ENCODE measurements around the gene SYCE3. TPM values are rescaled to one million over a fixed set of nuclear protein-coding genes. Genes with fewer than 3 reads are reported as not detected.

SYCE3 gene
- total RNA-seq, 1 experiment from 2014 or later: 1.3 TPM

DNA sequence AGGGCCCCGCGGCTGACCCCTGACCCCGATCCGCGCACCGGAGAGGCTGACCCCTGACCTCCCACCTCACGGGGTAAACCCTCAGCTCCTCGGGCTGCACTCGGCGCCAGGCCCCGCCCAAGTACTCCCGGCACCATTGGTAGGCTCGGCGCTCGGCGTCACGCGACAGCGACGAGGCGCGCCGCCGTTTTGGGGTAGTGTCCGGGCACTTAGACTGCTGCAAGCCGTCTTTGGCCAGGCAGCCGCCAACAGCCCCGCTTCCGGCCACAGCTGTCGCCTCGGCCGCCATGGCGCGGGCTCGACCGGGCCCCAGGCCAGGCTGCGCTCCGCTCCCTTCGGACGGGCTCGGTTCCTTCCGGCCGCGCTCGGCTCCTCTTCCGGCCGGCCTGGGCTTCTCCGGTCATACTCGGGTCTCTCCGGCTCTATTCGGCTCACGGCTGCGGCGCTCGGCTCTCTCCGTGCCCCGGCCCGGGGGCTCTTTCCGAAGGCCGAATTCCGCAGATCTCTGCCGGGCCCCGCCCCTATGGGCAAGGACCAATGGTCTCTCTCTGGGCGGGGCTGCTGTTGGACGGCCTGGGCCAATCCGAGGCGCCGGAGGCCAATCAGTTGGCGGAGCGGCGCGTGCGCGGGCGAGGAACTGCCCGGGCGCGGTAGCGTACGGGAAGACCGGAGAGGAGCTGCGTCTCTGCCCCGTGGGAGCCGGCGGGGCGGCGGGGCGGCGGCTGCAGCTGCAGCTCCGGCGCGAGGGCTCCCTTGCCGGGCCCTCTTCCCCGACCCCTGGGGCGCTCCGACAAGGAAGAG lies 20.0 kb upstream of the SYCE3 start, which contains the start of gene CHKB:
TSS of gene CHKB (minus strand) at position 357 of the 801 bp plus-strand sequence. CDS start at position 289, 68 bp downstream.
- H3K4me3 ChIP-seq (ENCODE audit: low read length): peak within 1 kb of the TSS; percentile 77
- H3K4me1 ChIP-seq (ENCODE audit: insufficient read depth, low read length): peaks cover 5% of the 10 kb centered on the region
- peak within 1 kb of the TSS; percentile 97 for H3K9ac ChIP-seq (ENCODE audit: low read length)
- ATAC-seq (peak; percentile 95), DNase-seq (peak; percentile 96)
- H3K9me3 ChIP-seq (ENCODE audit: low read length): no peaks in the 10 kb centered on the region
- CTCF ChIA-PET: interaction anchor here (0.6 kb wide), 1 partner anchor 36 kb away, joined by 3 read pairs; no protein-coding TSS in a partner anchor
- no peak for TF ChIP-seq EZH2 (IDR thresholded peaks at IDR 0.05; ENCODE audit: low read length, unreplicated experiment)
- TF ChIP-seq EZH2phosphoT487 (IDR thresholded peaks at IDR 0.05; ENCODE audit: borderline replicate concordance, low read length): no peak
- TF ChIP-seq, protein P1, sequence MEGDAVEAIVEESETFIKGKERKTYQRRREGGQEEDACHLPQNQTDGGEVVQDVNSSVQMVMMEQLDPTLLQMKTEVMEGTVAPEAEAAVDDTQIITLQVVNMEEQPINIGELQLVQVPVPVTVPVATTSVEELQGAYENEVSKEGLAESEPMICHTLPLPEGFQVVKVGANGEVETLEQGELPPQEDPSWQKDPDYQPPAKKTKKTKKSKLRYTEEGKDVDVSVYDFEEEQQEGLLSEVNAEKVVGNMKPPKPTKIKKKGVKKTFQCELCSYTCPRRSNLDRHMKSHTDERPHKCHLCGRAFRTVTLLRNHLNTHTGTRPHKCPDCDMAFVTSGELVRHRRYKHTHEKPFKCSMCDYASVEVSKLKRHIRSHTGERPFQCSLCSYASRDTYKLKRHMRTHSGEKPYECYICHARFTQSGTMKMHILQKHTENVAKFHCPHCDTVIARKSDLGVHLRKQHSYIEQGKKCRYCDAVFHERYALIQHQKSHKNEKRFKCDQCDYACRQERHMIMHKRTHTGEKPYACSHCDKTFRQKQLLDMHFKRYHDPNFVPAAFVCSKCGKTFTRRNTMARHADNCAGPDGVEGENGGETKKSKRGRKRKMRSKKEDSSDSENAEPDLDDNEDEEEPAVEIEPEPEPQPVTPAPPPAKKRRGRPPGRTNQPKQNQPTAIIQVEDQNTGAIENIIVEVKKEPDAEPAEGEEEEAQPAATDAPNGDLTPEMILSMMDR (conservative IDR thresholded peaks at IDR 0.05; ENCODE audit: low read depth, low read length): no peak
- peak within 1 kb of the TSS; percentile 92 for H3K4me2 ChIP-seq (ENCODE audit: low read length)
- H3K27ac ChIP-seq (ENCODE audit: low read length): peak within 1 kb of the TSS; percentile 66
- H3K27me3 ChIP-seq (ENCODE audit: low read length): no peaks in the 10 kb centered on the region
- no peaks in the 10 kb centered on the region for H4K20me1 ChIP-seq (ENCODE audit: low read length)
- H3F3A ChIP-seq (ENCODE audit: low read length, unreplicated experiment): no peaks in the 10 kb centered on the region
- POLR2A ChIA-PET (ENCODE audit: unreplicated experiment): interaction anchor here (0.6 kb wide), 1 partner anchor 57 kb away, joined by 3 read pairs; the partner anchor contains the start of gene SCO2
- no peaks in the 10 kb centered on the region for H3K9me2 ChIP-seq (replicated peaks; ENCODE audit: low read length)
- no TSS peak for BruUV-seq (replicated peaks)
- peak within 1 kb of the TSS; percentile 97 for H2AFZ ChIP-seq (ENCODE audit: low read length)
- intact Hi-C loops (cut with micrococcal nuclease): loop anchor here (2.0 to 5.0 kb wide), 2 partner anchors 50 to 110 kb away; no protein-coding TSS in a partner anchor
- H3K79me2 ChIP-seq (ENCODE audit: low read length): peaks cover 18% of the 10 kb centered on the region
- H3K36me3 ChIP-seq (ENCODE audit: low read depth, low read length): no peaks in the 10 kb centered on the region

DNA sequence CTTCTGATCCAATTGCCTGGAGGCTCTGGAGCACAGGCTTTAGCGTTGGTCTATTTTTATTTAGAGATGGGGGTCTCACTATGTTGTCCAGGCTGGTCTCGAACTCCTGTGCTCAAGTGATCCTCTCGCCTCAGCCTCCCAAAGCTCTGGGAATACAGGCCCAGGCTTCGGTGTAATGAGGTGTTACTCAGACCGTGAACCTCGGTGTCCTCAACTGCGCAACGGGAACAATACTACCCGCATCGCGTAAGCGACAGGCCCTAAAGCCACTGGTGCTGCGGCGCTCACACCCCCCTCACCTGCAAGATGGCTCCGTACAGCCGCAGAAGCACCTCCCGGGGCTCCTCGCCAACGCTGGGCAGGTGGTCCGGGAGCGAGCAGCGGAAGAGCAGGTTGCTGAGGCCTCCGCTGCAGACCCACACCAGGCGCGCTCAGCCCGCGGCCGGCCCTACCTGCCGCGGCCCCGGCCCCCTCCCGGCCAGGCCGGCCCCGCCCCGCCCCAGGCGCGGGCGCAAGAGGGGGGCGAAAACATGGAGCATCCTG lies 19.3 kb upstream of the SYCE3 start:
- DNase-seq (no peak), ATAC-seq (peak; percentile 31; the same call in 1 of the 2 replicates)
- no peaks in the 10 kb centered on the region for H3K9me2 ChIP-seq (replicated peaks; ENCODE audit: low read length)
- H4K20me1 ChIP-seq (ENCODE audit: low read length): no peaks in the 10 kb centered on the region
- TF ChIP-seq, protein P1 (conservative IDR thresholded peaks at IDR 0.05; ENCODE audit: low read depth, low read length): no peak
- TF ChIP-seq EZH2phosphoT487 (IDR thresholded peaks at IDR 0.05; ENCODE audit: borderline replicate concordance, low read length) (no peak), EZH2 (IDR thresholded peaks at IDR 0.05; ENCODE audit: low read length, unreplicated experiment) (no peak)
- intact Hi-C loops (cut with micrococcal nuclease): loop anchor here (2.0 to 5.0 kb wide), 2 partner anchors 49 to 110 kb away; no protein-coding TSS in a partner anchor
- H3K9me3 ChIP-seq (ENCODE audit: low read length): no peaks in the 10 kb centered on the region
- peak overlapping the region; percentile 66 for H3K27ac ChIP-seq (ENCODE audit: low read length)
- H3K27me3 ChIP-seq (ENCODE audit: low read length): no peaks in the 10 kb centered on the region
- H3K4me3 ChIP-seq (ENCODE audit: low read length): peak overlapping the region; percentile 77
- no TSS peak for BruUV-seq (replicated peaks)
- peaks cover 18% of the 10 kb centered on the region for H3K79me2 ChIP-seq (ENCODE audit: low read length)
- peak overlapping the region; percentile 84 for H3K4me2 ChIP-seq (ENCODE audit: low read length)
- H3K9ac ChIP-seq (ENCODE audit: low read length): peak overlapping the region; percentile 97
- no peaks in the 10 kb centered on the region for H3K36me3 ChIP-seq (ENCODE audit: low read depth, low read length)
- no peaks in the 10 kb centered on the region for H3F3A ChIP-seq (ENCODE audit: low read length, unreplicated experiment)
- H3K4me1 ChIP-seq (ENCODE audit: insufficient read depth, low read length): peaks cover 5% of the 10 kb centered on the region
- CTCF ChIA-PET: no interaction called here
- POLR2A ChIA-PET (ENCODE audit: unreplicated experiment): no interaction called here
- peak overlapping the region; percentile 97 for H2AFZ ChIP-seq (ENCODE audit: low read length)
